Tibial nerve (tissue), 4 donors: ENCODE measurements around the gene KLHL22.

ENCODE experiments used
- CTCF ChIP-seq, 5 experiments: fragments of 200-600 bp in 3 of 5; fragments of 450-650 bp in 2 of 5; sonication (generic) in 3 of 5; IDR thresholded peaks; one replicate each; pipeline ENCODE4 v1.5.1; 2016 to 2019; ENCODE audit warnings: antibody characterized with exemption in 5 of 5, mild to moderate bottlenecking in 3 of 5, moderate library complexity in 2 of 5
- EP300 ChIP-seq, 2 donors: sonication (generic); formaldehyde crosslinking; IDR thresholded peaks; one replicate each; pipeline ENCODE4 v1.6.1; 2017; ENCODE audit warnings: antibody characterized with exemption in 2 of 2, mild to moderate bottlenecking in 1 of 2

GRCh38 chr22:20456722-20457076 lies 38.9 kb downstream of the KLHL22 start:
- TF ChIP-seq EP300 (IDR thresholded peaks at IDR 0.05) (no peak), CTCF (IDR thresholded peaks at IDR 0.05) (no peak)
